ENCODE results near the gene ARHGEF7. TPM values are rescaled to one million over a fixed set of nuclear protein-coding genes. Genes with fewer than 3 reads are reported as not detected.

ARHGEF7 gene
- total RNA-seq, 2 donors from 2014 or later, result 46.7 to 50.7 TPM

GRCh38 chr13:111251646-111252445 lies 136.7 kb downstream of the ARHGEF7 start:
- Histone ChIP-seq H3K4me3 (no peak overlapping the region), H3K9me3 (no peaks in the 10 kb centered on the region), H3K4me1 (no peaks in the 10 kb centered on the region), H3K27ac (no peak overlapping the region), H3K27me3 (no peaks in the 10 kb centered on the region), H3K9ac (ENCODE audit: low read depth in 2 of 2, low read length in 2 of 2) (no peak overlapping the region), H3K36me3 (no peaks in the 10 kb centered on the region)
- DNase-seq, result no peak
- intact Hi-C loops (cut with DNase I), result no loop called here
- no peak for TF ChIP-seq CTCF (IDR thresholded peaks at IDR 0.05)

- no peak overlapping the region for H3K9ac ChIP-seq (ENCODE audit: low read depth in 2 of 2, low read length in 2 of 2)
- H3K36me3 ChIP-seq, result peaks cover 2% of the 10 kb centered on the region
- intact Hi-C loops (cut with DNase I), result no loop called here
- no peaks in the 10 kb centered on the region for H3K4me1 ChIP-seq
- no peaks in the 10 kb centered on the region for H3K9me3 ChIP-seq
- no peak for DNase-seq
- H3K4me3 ChIP-seq, result no peak overlapping the region
- no peaks in the 10 kb centered on the region for H3K27me3 ChIP-seq
- TF ChIP-seq CTCF (IDR thresholded peaks at IDR 0.05), result no peak
- H3K27ac ChIP-seq, result no peak overlapping the region
Measured at GRCh38 chr13:111252446-111253364, 137.6 kb downstream of the ARHGEF7 start.

GRCh38 chr13:111253365-111253872 lies 138.3 kb downstream of the ARHGEF7 start:
- no peaks in the 10 kb centered on the region for H3K9me3 ChIP-seq
- no peak for DNase-seq
- no peak overlapping the region for H3K4me3 ChIP-seq
- TF ChIP-seq CTCF (IDR thresholded peaks at IDR 0.05), result no peak
- no peaks in the 10 kb centered on the region for H3K4me1 ChIP-seq
- H3K27ac ChIP-seq, result no peak overlapping the region
- no peaks in the 10 kb centered on the region for H3K27me3 ChIP-seq
- intact Hi-C loops (cut with DNase I), result no loop called here
- peaks cover 6% of the 10 kb centered on the region for H3K36me3 ChIP-seq
- H3K9ac ChIP-seq (ENCODE audit: low read depth in 2 of 2, low read length in 2 of 2), result no peak overlapping the region

- no peak for DNase-seq
- Histone ChIP-seq H3K9me3 (no peaks in the 10 kb centered on the region), H3K9ac (ENCODE audit: low read depth in 2 of 2, low read length in 2 of 2) (no peak overlapping the region), H3K27ac (no peak overlapping the region), H3K36me3 (peaks cover 6% of the 10 kb centered on the region), H3K4me1 (no peaks in the 10 kb centered on the region), H3K27me3 (no peaks in the 10 kb centered on the region), H3K4me3 (no peak overlapping the region)
- no peak for TF ChIP-seq CTCF (IDR thresholded peaks at IDR 0.05)
- intact Hi-C loops (cut with DNase I), result no loop called here
Measured at GRCh38 chr13:111255228-111255790, 140.2 kb downstream of the ARHGEF7 start.

- no peak for TF ChIP-seq CTCF (IDR thresholded peaks at IDR 0.05)
- H3K27me3 ChIP-seq, result no peaks in the 10 kb centered on the region
- no peak overlapping the region for H3K4me3 ChIP-seq
- no peaks in the 10 kb centered on the region for H3K4me1 ChIP-seq
- no peaks in the 10 kb centered on the region for H3K9me3 ChIP-seq
- intact Hi-C loops (cut with DNase I), result no loop called here
- no peak overlapping the region for H3K27ac ChIP-seq
- no peak for DNase-seq
- H3K9ac ChIP-seq (ENCODE audit: low read depth in 2 of 2, low read length in 2 of 2), result no peak overlapping the region
- peaks cover 6% of the 10 kb centered on the region for H3K36me3 ChIP-seq
Measured at GRCh38 chr13:111256458-111256857, 141.3 kb downstream of the ARHGEF7 start.
